GM12878 (cell line): ENCODE measurements around the gene SMARCC2. TPM values are rescaled to one million over a fixed set of nuclear protein-coding genes. Genes with fewer than 3 reads are reported as not detected.

Experiments used
- BCL3 ChIP-seq: IDR thresholded peaks from 2 replicates; pipeline ENCODE4 v1.6.1; 2011; ENCODE audit warnings: borderline replicate concordance, low read depth, mild to moderate bottlenecking, moderate library complexity, low read length; ENCODE audit not compliant: insufficient read depth, poor library complexity, severe bottlenecking
- CEBPZ ChIP-seq: fragments of 150-350 bp; IDR thresholded peaks from 2 replicates; pipeline ENCODE4 v1.6.1; 2016; ENCODE audit warnings: low read depth, low read length
- CREM ChIP-seq: IDR thresholded peaks from 2 replicates; pipeline ENCODE4 v1.6.1; 2014; ENCODE audit warnings: antibody characterized with exemption, low read depth
- CTCF ChIP-seq, 3 experiments: IDR thresholded peaks in 2 of 3; conservative IDR thresholded peaks in 1 of 3; 2 replicates each; pipeline ENCODE4 v1.5.1; 2011; ENCODE audit warnings: low read depth in 3 of 3, low read length in 3 of 3, mild to moderate bottlenecking in 3 of 3, control low read depth in 2 of 3, moderate library complexity in 2 of 3, inconsistent platforms in 1 of 3, mixed read lengths in 1 of 3; ENCODE audit not compliant: control insufficient read depth in 2 of 3, insufficient read depth in 1 of 3; ENCODE audit errors: extremely low read depth in 1 of 3
- GATAD2B ChIP-seq: fragments of 450-650 bp; conservative IDR thresholded peaks from 2 replicates; pipeline ENCODE4 v1.6.1; 2017; ENCODE audit warnings: low read depth, mild to moderate bottlenecking, moderate library complexity
- HDAC6 ChIP-seq: fragments of 200-600 bp; sonication (generic); IDR thresholded peaks from one replicate; pipeline ENCODE4 v1.8.0; 2017; ENCODE audit warnings: antibody characterized with exemption; ENCODE audit not compliant: unreplicated experiment
- HDGF ChIP-seq: fragments of 450-650 bp; IDR thresholded peaks from 2 replicates; pipeline ENCODE4 v1.6.1; 2016; ENCODE audit warnings: antibody characterized with exemption
- IKZF1 ChIP-seq: fragments of 450-650 bp; conservative IDR thresholded peaks from 2 replicates; pipeline ENCODE4 v1.6.1; 2017; ENCODE audit warnings: antibody characterized with exemption, mild to moderate bottlenecking
- IRF4 ChIP-seq: IDR thresholded peaks from 2 replicates; pipeline ENCODE4 v1.6.1; 2011; ENCODE audit warnings: low read depth, low read length
- JUND ChIP-seq: IDR thresholded peaks from 2 replicates; pipeline ENCODE4 v1.6.1; 2012; ENCODE audit warnings: low read depth, mild to moderate bottlenecking, low read length, improper control_type of control experiment, moderate library complexity
- KDM1A ChIP-seq: fragments of 200-600 bp; sonication (generic); IDR thresholded peaks from 2 replicates; pipeline ENCODE4 v1.6.1; 2016; ENCODE audit warnings: borderline replicate concordance
- MTA2 ChIP-seq: fragments of 450-650 bp; IDR thresholded peaks from 2 replicates; pipeline ENCODE4 v1.6.1; 2016; ENCODE audit warnings: low read depth, mild to moderate bottlenecking, moderate library complexity
- NFYB ChIP-seq: IDR thresholded peaks from 2 replicates; pipeline ENCODE4 v1.6.1; 2011; ENCODE audit warnings: low read depth, mild to moderate bottlenecking, low read length, improper control_type of control experiment, moderate library complexity; ENCODE audit not compliant: insufficient read depth
- NKRF ChIP-seq: fragments of 450-650 bp; conservative IDR thresholded peaks from 2 replicates; pipeline ENCODE4 v1.6.1; 2017; ENCODE audit warnings: mild to moderate bottlenecking, moderate library complexity
- NR2C1 ChIP-seq: fragments of 450-650 bp; IDR thresholded peaks from 2 replicates; pipeline ENCODE4 v1.6.1; 2017; ENCODE audit warnings: antibody characterized with exemption, mild to moderate bottlenecking, moderate library complexity
- SMAD5 ChIP-seq: IDR thresholded peaks from 2 replicates; pipeline ENCODE4 v1.6.1; 2016; ENCODE audit warnings: antibody characterized with exemption, low read depth
- STAT1 ChIP-seq: fragments of 450-650 bp; conservative IDR thresholded peaks from 2 replicates; pipeline ENCODE4 v1.6.1; 2014; ENCODE audit warnings: antibody characterized with exemption, mild to moderate bottlenecking
- STAT3 ChIP-seq: IDR thresholded peaks from 2 replicates; pipeline ENCODE4 v1.6.1; 2011; ENCODE audit warnings: low read depth, low read length, improper control_type of control experiment
- SUZ12 ChIP-seq: fragments of 200-600 bp; sonication (generic); IDR thresholded peaks from one replicate; pipeline ENCODE4 v1.6.1; 2018; ENCODE audit warnings: antibody characterized with exemption, mild to moderate bottlenecking; ENCODE audit not compliant: unreplicated experiment
- TBL1XR1 ChIP-seq: IDR thresholded peaks from 2 replicates; pipeline ENCODE4 v1.6.1; 2012; ENCODE audit warnings: low read depth, low read length, improper control_type of control experiment
- ZSCAN29 ChIP-seq: fragments of 450-650 bp; IDR thresholded peaks from 2 replicates; pipeline ENCODE4 v1.6.1; 2017; ENCODE audit warnings: mild to moderate bottlenecking, moderate library complexity
- polyA plus RNA-seq, 11 experiments: library from polyadenylated mRNA; depleted of rRNA in 4 of 11; unstranded in 6 of 11; stranded (reverse) in 5 of 11; fragments of >200 nt; fragmentation: Nextera tagmentation in 4 of 11; fragmentation: Illumina TruSeq in 1 of 11; extraction: Ambion mirVana in 4 of 11; extraction: Trizol in 1 of 11; gene quantifications; 1 replicate in 1 of 11; 2 replicates in 10 of 11; pipeline versions ENCODE4 v1.2.1 to v1.2.3, GENCODE V29; 2011 to 2016; ENCODE audit warnings: inconsistent platforms in 2 of 11, missing spikeins in 2 of 11, low read depth in 1 of 11
- total RNA-seq, 4 experiments: library from RNA; depleted of rRNA in 3 of 4; stranded (reverse); fragments of >200 nt in 3 of 4; fragmentation: Illumina TruSeq in 1 of 4; extraction: Trizol in 1 of 4; gene quantifications; 2 replicates each; pipeline versions ENCODE4 v1.2.1 to v1.2.3, GENCODE V29; 2013 to 2021

Gene SMARCC2
- total and polyA plus RNA-seq, 10 of the 15 experiments (the other 5 are each of a cell fraction or from before 2014, with no cell fraction given), result 13.6 to 71.2 (median 42.3) TPM

- no peak for TF ChIP-seq NR2C1
- no peak for TF ChIP-seq STAT1
- peak; percentile 72; the same call in 1 of the 2 replicates for TF ChIP-seq TBL1XR1
- no peak for TF ChIP-seq SUZ12
- peak; percentile 72; the same call in 1 of the 2 replicates for TF ChIP-seq IKZF1
- no peak for TF ChIP-seq JUND
- no peak for TF ChIP-seq STAT3
- no peak for TF ChIP-seq CREM
- no peak for TF ChIP-seq NFYB
- peak; percentile 37; the same call in 1 of the 2 replicates for TF ChIP-seq IRF4
- peak; percentile 35; the same call in 1 of the 2 replicates for TF ChIP-seq GATAD2B
- no peak for TF ChIP-seq KDM1A
- TF ChIP-seq NKRF, result peak; percentile 52; the same call in 1 of the 2 replicates
- TF ChIP-seq BCL3, result no peak
- TF ChIP-seq SMAD5, result no peak
- peak; percentile 50; the same call in 1 of the 2 replicates for TF ChIP-seq MTA2
- TF ChIP-seq HDAC6, result no peak
- 0 out of 6 replicates have a peak, but pooled peaks of 1 of the 3 experiments have one; percentile 0 for TF ChIP-seq CTCF (IDR thresholded peaks at IDR 0.05 in 2 of 3, conservative IDR thresholded peaks at IDR 0.05 in 1 of 3; ENCODE audit: control insufficient read depth in 2 of 3, extremely low read depth in 1 of 3, insufficient read depth in 1 of 3, low read depth in 3 of 3, low read length in 3 of 3)
- TF ChIP-seq CEBPZ, result no peak
- TF ChIP-seq ZSCAN29, result peak; percentile 38; the same call in 1 of the 2 replicates
- TF ChIP-seq HDGF, result peak; percentile 13; the same call in 1 of the 2 replicates
Observed at GRCh38 chr12:56189918-56190694, 823 bp upstream of the SMARCC2 start (continued).
